IMR-90 (cell line): ENCODE measurements around the gene CNPPD1. TPM values are rescaled to one million over a fixed set of nuclear protein-coding genes. Genes with fewer than 3 reads are reported as not detected.

Experiments
- ATAC-seq: fragments of 200-7000 bp; cut with Tn5 transposase; 2 replicates; pipeline ENCODE4 v1.9.1; 2020; ENCODE audit warnings: low read depth, mild to moderate bottlenecking, moderate library complexity
- BruUV-seq: library from RNA; stranded (reverse); fragments of 400-500 nt; replicated peaks from 2 replicates; lab custom pipeline; 2021; lab: Mats Ljungman, UMichigan
- CTCF ChIA-PET: fragments of 300-600 bp; formaldehyde crosslinking; extraction: SDS; loops from one replicate; lab custom pipeline; 2021; ENCODE audit warnings: antibody characterized with exemption; lab: Yijun Ruan, JAX
- POLR2A ChIA-PET: fragments of 300-600 bp; sonication (Branson Sonifier 250); formaldehyde crosslinking; loops from one replicate; lab custom pipeline; 2022; ENCODE audit warnings: antibody characterized with exemption; ENCODE audit not compliant: unreplicated experiment; lab: Charles Lee
- DNase-seq: peaks from one replicate; pipeline ENCODE4 v3.0.0; 2013
- H2AFZ ChIP-seq: replicated peaks from 2 replicates; pipeline ENCODE3; 2013; ENCODE audit warnings: low read length, mild to moderate bottlenecking; ENCODE audit not compliant: poor library complexity
- H2AK5ac ChIP-seq: 2 replicates; pipeline ENCODE4 v1.6.1; 2013; ENCODE audit warnings: low read depth, low read length, inconsistent platforms
- H2AK9ac ChIP-seq: replicated peaks from 2 replicates; pipeline ENCODE3; 2013; ENCODE audit warnings: mild to moderate bottlenecking, low read depth, low read length, moderate library complexity; ENCODE audit not compliant: poor library complexity
- H2BK120ac ChIP-seq: 2 replicates; pipeline ENCODE4 v1.6.1; 2013; ENCODE audit warnings: low read depth, low read length, inconsistent platforms
- H2BK15ac ChIP-seq: 3 replicates; pipeline ENCODE4 v1.6.1; 2013; ENCODE audit warnings: low read depth, low read length, inconsistent platforms
- H2BK20ac ChIP-seq: 2 replicates; pipeline ENCODE4 v1.6.1; 2013; ENCODE audit warnings: low read depth, mild to moderate bottlenecking, inconsistent platforms, low read length, moderate library complexity
- H2BK5ac ChIP-seq: 2 replicates; pipeline ENCODE4 v1.6.1; 2013; ENCODE audit warnings: mild to moderate bottlenecking, low read depth, low read length, inconsistent platforms; ENCODE audit not compliant: poor library complexity, severe bottlenecking
- H3K14ac ChIP-seq: replicated peaks from 2 replicates; pipeline ENCODE4 v1.6.1; 2013; ENCODE audit warnings: low read depth, low read length, inconsistent platforms
- H3K18ac ChIP-seq: 2 replicates; pipeline ENCODE4 v1.6.1; 2013; ENCODE audit warnings: low read depth, low read length, control low read depth
- H3K23ac ChIP-seq: 2 replicates; pipeline ENCODE4 v1.6.1; 2013; ENCODE audit warnings: low read depth, low read length, inconsistent platforms
- H3K27ac ChIP-seq: 2 replicates; pipeline ENCODE4 v1.5.1; 2013; ENCODE audit warnings: mild to moderate bottlenecking, control low read depth, low read length; ENCODE audit not compliant: insufficient read depth
- H3K27me3 ChIP-seq: 2 replicates; pipeline ENCODE4 v1.6.1; 2013; ENCODE audit warnings: low read length; ENCODE audit not compliant: control insufficient read depth, insufficient read depth
- H3K36me3 ChIP-seq: 2 replicates; pipeline ENCODE4 v1.6.1; 2013; ENCODE audit warnings: low read length, mixed read lengths; ENCODE audit not compliant: control insufficient read depth, insufficient read depth
- H3K4ac ChIP-seq: 2 replicates; pipeline ENCODE4 v1.6.1; 2013; ENCODE audit warnings: low read depth, low read length, inconsistent platforms
- H3K4me1 ChIP-seq: 2 replicates; pipeline ENCODE4 v1.6.1; 2013; ENCODE audit warnings: low read length, mixed read lengths; ENCODE audit not compliant: control insufficient read depth, insufficient read depth
- H3K4me2 ChIP-seq: 2 replicates; pipeline ENCODE4 v1.6.1; 2013; ENCODE audit warnings: low read depth, mild to moderate bottlenecking, control low read depth, low read length, moderate library complexity
- H3K4me3 ChIP-seq: 2 replicates; pipeline ENCODE4 v1.5.1; 2013; ENCODE audit warnings: low read depth, mild to moderate bottlenecking, control low read depth, low read length, moderate library complexity; ENCODE audit not compliant: insufficient read depth
- H3K56ac ChIP-seq: 2 replicates; pipeline ENCODE4 v1.6.1; 2013; ENCODE audit warnings: low read length, inconsistent platforms; ENCODE audit not compliant: insufficient read depth; ENCODE audit errors: extremely low read depth
- H3K79me1 ChIP-seq, 2 experiments: 2 replicates each; pipeline ENCODE4 v1.6.1; 2013; ENCODE audit warnings: low read length in 2 of 2, inconsistent platforms in 1 of 2, low read depth in 1 of 2
- H3K9ac ChIP-seq: 2 replicates; pipeline ENCODE4 v1.6.1; 2013; ENCODE audit warnings: low read depth, low read length, control low read depth
- H3K9me1 ChIP-seq: 2 replicates; pipeline ENCODE4 v1.6.1; 2013; ENCODE audit warnings: low read length, inconsistent platforms; ENCODE audit not compliant: insufficient read depth
- H3K9me3 ChIP-seq: 2 replicates; pipeline ENCODE4 v1.6.1; 2013; ENCODE audit warnings: low read length; ENCODE audit not compliant: control insufficient read depth, insufficient read depth
- H4K20me1 ChIP-seq: 2 replicates; pipeline ENCODE4 v1.6.1; 2013; ENCODE audit warnings: low read length, inconsistent platforms; ENCODE audit not compliant: insufficient read depth
- H4K5ac ChIP-seq: 2 replicates; pipeline ENCODE4 v1.6.1; 2013; ENCODE audit warnings: mild to moderate bottlenecking, low read depth, low read length, control low read depth
- H4K8ac ChIP-seq, 2 experiments: 2 replicates each; pipeline ENCODE4 v1.6.1; 2013; ENCODE audit warnings: low read depth in 2 of 2, low read length in 2 of 2, control low read depth in 1 of 2, inconsistent platforms in 1 of 2
- H4K91ac ChIP-seq: 2 replicates; pipeline ENCODE4 v1.6.1; 2013; ENCODE audit warnings: low read depth, low read length, inconsistent platforms; ENCODE audit not compliant: insufficient read depth
- BHLHE40 ChIP-seq: fragments of 150-350 bp; IDR thresholded peaks from 2 replicates; pipeline ENCODE4 v1.6.1; 2016; ENCODE audit warnings: mild to moderate bottlenecking, low read depth, low read length
- CEBPB ChIP-seq: IDR thresholded peaks from 2 replicates; pipeline ENCODE4 v1.6.1; 2012; ENCODE audit warnings: low read depth, low read length, improper control_type of control experiment
- CHD1 ChIP-seq: IDR thresholded peaks from 2 replicates; pipeline ENCODE4 v1.6.1; 2012; ENCODE audit warnings: low read depth, low read length, improper control_type of control experiment
- CTCF ChIP-seq: conservative IDR thresholded peaks from 2 replicates; pipeline ENCODE4 v1.5.1; 2012; ENCODE audit warnings: mild to moderate bottlenecking, low read depth, low read length, improper control_type of control experiment
- ELK1 ChIP-seq: fragments of 150-350 bp; IDR thresholded peaks from 2 replicates; pipeline ENCODE4 v1.6.1; 2016; ENCODE audit warnings: low read depth, mild to moderate bottlenecking, low read length, moderate library complexity, borderline replicate concordance
- FOS ChIP-seq: fragments of 150-350 bp; IDR thresholded peaks from 2 replicates; pipeline ENCODE4 v1.6.1; 2016; ENCODE audit warnings: low read depth, low read length
- MAFK ChIP-seq: IDR thresholded peaks from 2 replicates; pipeline ENCODE4 v1.6.1; 2012; ENCODE audit warnings: low read depth, low read length, improper control_type of control experiment
- MAZ ChIP-seq: IDR thresholded peaks from 2 replicates; pipeline ENCODE4 v1.6.1; 2012; ENCODE audit warnings: low read depth, mild to moderate bottlenecking, low read length, improper control_type of control experiment, moderate library complexity, borderline replicate concordance
- MXI1 ChIP-seq: IDR thresholded peaks from 2 replicates; pipeline ENCODE4 v1.6.1; 2012; ENCODE audit warnings: low read depth, mild to moderate bottlenecking, low read length, moderate library complexity, borderline replicate concordance
- NFE2L2 ChIP-seq: fragments of 150-350 bp; IDR thresholded peaks from 2 replicates; pipeline ENCODE4 v1.6.1; 2016; ENCODE audit warnings: low read depth, mild to moderate bottlenecking, low read length
- POLR2A ChIP-seq: IDR thresholded peaks from 2 replicates; pipeline ENCODE4 v1.6.1; 2012; ENCODE audit warnings: mild to moderate bottlenecking, low read depth, low read length
- RAD21 ChIP-seq: IDR thresholded peaks from 2 replicates; pipeline ENCODE4 v1.6.1; 2012; ENCODE audit warnings: low read length, improper control_type of control experiment
- RCOR1 ChIP-seq: IDR thresholded peaks from 2 replicates; pipeline ENCODE4 v1.6.1; 2012; ENCODE audit warnings: mild to moderate bottlenecking, low read length, improper control_type of control experiment; ENCODE audit not compliant: insufficient replicate concordance
- RFX5 ChIP-seq: IDR thresholded peaks from 2 replicates; pipeline ENCODE4 v1.8.0; 2012; ENCODE audit warnings: low read depth, mild to moderate bottlenecking, low read length, moderate library complexity
- SMC3 ChIP-seq: fragments of 150-350 bp; IDR thresholded peaks from 2 replicates; pipeline ENCODE4 v1.6.1; 2016; ENCODE audit warnings: low read depth, mild to moderate bottlenecking, antibody characterized with exemption, low read length, moderate library complexity
- WGBS, 2 experiments: methylation state at CpG; one replicate each; pipeline versions ENCODE4 v1.1.5 to v1.1.7; 2013; ENCODE audit warnings: missing lambda C conversion rate in 2 of 2; ENCODE audit not compliant: insufficient read length in 1 of 2; ENCODE audit errors: extremely low coverage in 2 of 2; 5-methylcytosine and 5-hydroxymethylcytosine counted together
- dilution Hi-C: fragments of 300-500 bp; cut with HindIII; formaldehyde crosslinking; loops from one replicate; pipeline ENCODE4 v1.14.3; 2018; ENCODE audit warnings: low sequenced_read_pairs; ENCODE audit not compliant: unreplicated experiment
- in situ Hi-C: fragments of 300-500 bp; cut with MboI; formaldehyde crosslinking; loops from 3 replicates; pipeline ENCODE4 v1.14.3; 2019; ENCODE audit warnings: low sequenced_read_pairs, inconsistent platforms, mixed read lengths
- intact Hi-C: fragments of 100-400 bp; cut with micrococcal nuclease; formaldehyde crosslinking; loops from 2 replicates; pipeline ENCODE4 v1.10.0; 2022
- polyA plus RNA-seq, 3 experiments: library from polyadenylated mRNA; depleted of rRNA; stranded (reverse); fragments of >200 nt; gene quantifications; 2 replicates each; pipeline ENCODE4 v1.2.3, GENCODE V29; 2012; ENCODE audit warnings: low replicate concordance in 1 of 3
- total RNA-seq: library from RNA; depleted of rRNA; stranded (reverse); fragments of >200 nt; gene quantifications from 2 replicates; pipeline ENCODE4 v1.2.3, GENCODE V29; 2012
- TF ChIP-seq, protein P1 (sequence below): fragments of 150-350 bp; IDR thresholded peaks from 2 replicates; pipeline ENCODE4 v1.6.1; 2017; ENCODE audit warnings: mild to moderate bottlenecking, antibody characterized with exemption, low read length, low read depth

Gene CNPPD1
- total and polyA plus RNA-seq, 2 of the 4 experiments (the other 2 are of a cell fraction) = 11.1 to 29.2 TPM

DNA sequence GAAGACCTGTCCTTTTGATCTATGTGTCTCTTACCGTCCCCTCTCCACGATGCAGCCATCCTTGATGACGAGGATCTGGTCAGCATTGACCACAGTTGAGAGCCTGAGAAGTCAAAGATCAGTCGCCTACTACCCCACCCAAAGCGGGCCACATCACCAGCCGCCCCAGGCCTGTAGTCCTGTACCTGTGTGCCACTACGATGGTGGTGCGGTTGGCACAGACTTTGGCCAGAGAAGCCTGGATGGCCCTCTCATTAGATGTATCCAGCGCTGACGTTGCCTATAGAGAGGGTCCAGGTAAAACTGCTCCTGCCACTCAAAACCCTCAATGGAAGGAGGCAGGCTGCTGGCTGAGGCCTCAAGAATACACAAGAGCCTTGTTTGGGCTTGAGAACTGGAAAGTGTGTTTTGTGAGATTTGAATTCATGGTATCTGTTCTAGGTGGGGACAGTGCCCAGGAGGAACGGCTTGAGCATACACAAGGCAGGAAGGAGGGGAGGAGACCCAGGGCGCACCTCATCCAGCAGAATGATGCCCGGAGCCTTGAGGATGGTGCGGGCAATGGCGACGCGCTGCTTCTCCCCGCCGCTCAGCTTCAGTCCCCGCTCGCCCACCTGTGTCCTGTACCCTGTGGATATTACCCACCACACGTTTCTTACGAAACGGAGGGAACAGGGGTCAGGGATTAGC lies 33.6 kb upstream of the CNPPD1 start:
- no peak overlapping the region for H3K4ac ChIP-seq
- intact Hi-C loops = no loop called here
- H4K91ac ChIP-seq = no peak overlapping the region
- H3K9me1 ChIP-seq = peaks cover 8% of the 10 kb centered on the region; the same call in 1 of the 2 replicates
- DNase-seq (no peak), ATAC-seq (no peak)
- H2AK5ac ChIP-seq = no peak overlapping the region
- in situ Hi-C loops = no loop called here
- H3K9ac ChIP-seq = no peak overlapping the region
- H3K36me3 ChIP-seq = peaks cover 54% of the 10 kb centered on the region
- no TSS peak for BruUV-seq
- H3K4me2 ChIP-seq = no peak overlapping the region
- H3K27ac ChIP-seq = no peak overlapping the region
- no peaks in the 10 kb centered on the region for H3K27me3 ChIP-seq
- H4K5ac ChIP-seq = no peak overlapping the region
- peaks cover 13% of the 10 kb centered on the region for H4K20me1 ChIP-seq
- H2BK15ac ChIP-seq = no peak overlapping the region
- no peak overlapping the region for H2BK5ac ChIP-seq
- WGBS, 2 experiments = 100% methylated on average over 6 of the region's 24 CpGs; no CpG with 5 or more reads in 1 of the 2 experiments
- peak overlapping the region; percentile 47 for H2AK9ac ChIP-seq
- H3K23ac ChIP-seq = no peak overlapping the region
- no peak overlapping the region for H2AFZ ChIP-seq
- H3K79me1 ChIP-seq = peaks cover 5 to 29% of the 10 kb centered on the region in 2 experiments; a peak in 3 of 4 replicates
- H3K18ac ChIP-seq = no peak overlapping the region
- CTCF ChIA-PET = no interaction called here
- H4K8ac ChIP-seq = no peak overlapping the region
- H3K9me3 ChIP-seq = no peaks in the 10 kb centered on the region
- TF ChIP-seq RFX5 (no peak), RAD21 (no peak), MAFK (no peak), SMC3 (no peak), CHD1 (no peak), FOS (no peak), BHLHE40 (no peak), MAZ (no peak), CEBPB (no peak), RCOR1 (no peak), ELK1 (no peak), MXI1 (no peak), NFE2L2 (no peak), POLR2A (no peak), CTCF (no peak)
- TF ChIP-seq, protein P1, sequence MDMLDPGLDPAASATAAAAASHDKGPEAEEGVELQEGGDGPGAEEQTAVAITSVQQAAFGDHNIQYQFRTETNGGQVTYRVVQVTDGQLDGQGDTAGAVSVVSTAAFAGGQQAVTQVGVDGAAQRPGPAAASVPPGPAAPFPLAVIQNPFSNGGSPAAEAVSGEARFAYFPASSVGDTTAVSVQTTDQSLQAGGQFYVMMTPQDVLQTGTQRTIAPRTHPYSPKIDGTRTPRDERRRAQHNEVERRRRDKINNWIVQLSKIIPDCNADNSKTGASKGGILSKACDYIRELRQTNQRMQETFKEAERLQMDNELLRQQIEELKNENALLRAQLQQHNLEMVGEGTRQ = no peak
- no peak overlapping the region for H2BK120ac ChIP-seq
- POLR2A ChIA-PET = no interaction called here
- peaks cover 16% of the 10 kb centered on the region for H3K4me1 ChIP-seq
- no peak overlapping the region for H2BK20ac ChIP-seq
- no peak overlapping the region for H3K56ac ChIP-seq
- H3K14ac ChIP-seq = no peak overlapping the region
- no peak overlapping the region for H3K4me3 ChIP-seq
- dilution Hi-C loops = no loop called here
